Measurements from ENCODE around the gene TCF20.

Gene TCF20

GRCh38 chr22:42281706-42282251 is 11.3 kb upstream of the TCF20 start:
- FAIRE-seq, result no peak

- FAIRE-seq, result no peak
Observed at GRCh38 chr22:42281284-42281683, 10.8 kb upstream of the TCF20 start.

DNA sequence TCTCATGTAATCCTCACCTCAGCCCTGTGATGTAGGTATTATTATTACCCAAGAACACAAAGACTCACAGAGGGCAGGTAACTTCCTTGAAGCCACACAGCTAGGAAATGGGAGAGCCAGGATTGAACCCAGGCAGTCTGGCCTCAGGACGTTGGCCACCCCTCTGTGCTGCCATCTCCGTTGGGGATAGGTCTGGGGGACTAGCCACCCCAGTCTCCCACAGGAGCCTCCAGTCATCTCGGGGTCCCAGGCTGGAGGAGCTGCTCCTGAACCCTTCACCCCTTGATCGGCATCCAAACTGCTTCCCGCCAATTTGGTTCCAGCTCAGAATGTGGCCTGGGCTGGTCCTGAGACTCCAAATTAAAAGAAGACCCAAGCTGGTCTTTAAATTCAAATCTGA is 10.4 kb upstream of the TCF20 start:
- no peak for FAIRE-seq

DNA sequence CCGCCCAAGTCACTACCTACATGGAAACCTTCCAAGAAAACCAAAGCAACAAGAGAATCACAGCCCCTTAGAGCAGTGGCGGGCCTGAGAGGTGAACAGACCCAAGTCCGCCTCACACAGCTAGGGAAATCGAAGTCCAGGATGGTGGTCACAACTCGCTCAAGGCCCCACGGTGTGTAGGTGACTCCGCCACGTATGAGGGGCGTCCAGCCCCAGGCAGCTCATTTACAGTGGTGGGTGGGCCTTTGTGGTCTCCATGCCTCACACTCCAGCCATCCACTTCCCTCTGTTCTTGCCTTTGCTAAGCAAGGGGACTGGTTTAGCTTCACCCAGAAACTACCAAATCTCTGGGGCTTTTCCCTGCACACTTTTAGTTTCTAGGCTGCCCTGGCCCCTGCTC is 9.7 kb upstream of the TCF20 start:
- no peak for FAIRE-seq

- FAIRE-seq, result no peak
Observed at GRCh38 chr22:42279425-42280020, 9.1 kb upstream of the TCF20 start.

GRCh38 chr22:42277988-42278776 is 7.7 kb upstream of the TCF20 start:
- FAIRE-seq, result no peak

- no peak for FAIRE-seq
Observed at GRCh38 chr22:42277232-42277753, 6.8 kb upstream of the TCF20 start.

- no peak for FAIRE-seq
Observed at GRCh38 chr22:42275970-42276369, 5.5 kb upstream of the TCF20 start.

DNA sequence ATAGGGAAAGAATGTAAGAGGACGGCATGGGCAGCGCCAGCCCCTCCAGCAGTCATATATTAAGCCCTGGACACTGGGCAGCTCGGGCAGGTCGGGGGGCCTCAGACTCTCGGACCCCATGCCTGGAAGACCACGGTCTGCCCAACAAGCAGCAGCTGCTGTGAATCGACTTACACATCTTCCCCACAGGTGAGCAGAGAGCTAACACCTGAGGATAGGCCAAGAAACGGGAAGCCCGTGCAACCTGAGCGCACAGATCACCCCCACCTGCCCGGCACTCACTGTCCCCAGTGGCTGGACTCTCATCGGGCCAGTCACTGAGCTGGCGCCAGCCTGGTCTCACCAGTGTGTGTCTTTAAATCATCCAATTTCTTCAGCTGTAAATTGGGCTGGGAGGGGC is 4.7 kb upstream of the TCF20 start:
- no peak for FAIRE-seq

GRCh38 chr22:42273855-42274451 is 3.5 kb upstream of the TCF20 start:
- no peak for FAIRE-seq

- no peak for FAIRE-seq
Observed at GRCh38 chr22:42272431-42272999, 2.1 kb upstream of the TCF20 start.

DNA sequence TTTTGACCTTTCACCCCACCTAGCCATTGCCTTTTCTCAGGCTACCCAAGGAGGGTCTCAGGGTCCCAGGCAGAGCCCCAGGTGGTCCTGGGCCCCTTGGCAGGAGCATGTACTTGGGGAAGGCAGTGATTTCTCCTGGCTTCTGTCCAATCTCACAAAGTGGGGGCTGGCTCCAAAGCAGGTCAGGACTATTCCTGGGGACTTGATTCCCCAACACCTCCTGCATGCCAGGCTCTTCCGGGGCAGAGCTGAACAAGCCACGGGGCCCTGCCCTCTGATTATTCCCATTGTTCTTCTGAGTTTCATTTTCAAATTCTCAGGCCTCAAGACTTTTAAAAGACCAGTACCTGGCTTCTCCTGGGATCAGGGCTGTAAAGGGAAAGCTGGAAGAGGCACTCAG is 1.5 kb upstream of the TCF20 start:
- no peak for FAIRE-seq

DNA sequence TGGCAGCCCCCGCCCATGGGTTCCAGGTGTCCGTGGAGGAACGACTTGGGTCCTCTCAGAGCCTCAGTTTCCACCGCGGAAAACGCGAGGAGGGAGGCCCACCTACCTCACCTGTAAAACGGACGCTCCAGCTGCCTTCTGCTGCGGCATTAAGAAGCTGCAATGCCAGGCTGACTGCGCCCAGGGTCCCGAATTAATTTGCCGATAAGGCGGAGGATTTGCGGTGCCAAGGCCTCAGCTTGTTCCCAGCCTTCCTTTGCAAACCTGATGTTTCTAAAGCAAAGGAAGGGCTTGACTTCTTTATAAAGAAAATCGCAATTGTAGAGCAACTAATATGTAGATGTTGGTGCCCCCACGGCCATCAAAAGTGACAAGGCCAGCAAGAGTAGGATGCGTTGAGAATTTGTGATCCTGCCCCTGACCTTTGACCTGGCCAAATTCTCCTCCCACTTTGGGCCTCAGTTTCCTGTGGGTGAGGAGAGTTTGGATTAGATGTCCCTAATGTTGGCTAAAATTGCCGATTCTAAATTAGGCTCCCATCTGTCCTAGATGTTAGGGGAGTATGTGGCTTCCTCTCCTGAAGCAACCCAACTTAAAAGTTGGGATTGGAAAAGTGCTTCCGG is 849 bp upstream of the TCF20 start:
- FAIRE-seq, result no peak

GRCh38 chr22:42270176-42270509 is 310 bp downstream of the TCF20 start:
- no peak for FAIRE-seq

DNA sequence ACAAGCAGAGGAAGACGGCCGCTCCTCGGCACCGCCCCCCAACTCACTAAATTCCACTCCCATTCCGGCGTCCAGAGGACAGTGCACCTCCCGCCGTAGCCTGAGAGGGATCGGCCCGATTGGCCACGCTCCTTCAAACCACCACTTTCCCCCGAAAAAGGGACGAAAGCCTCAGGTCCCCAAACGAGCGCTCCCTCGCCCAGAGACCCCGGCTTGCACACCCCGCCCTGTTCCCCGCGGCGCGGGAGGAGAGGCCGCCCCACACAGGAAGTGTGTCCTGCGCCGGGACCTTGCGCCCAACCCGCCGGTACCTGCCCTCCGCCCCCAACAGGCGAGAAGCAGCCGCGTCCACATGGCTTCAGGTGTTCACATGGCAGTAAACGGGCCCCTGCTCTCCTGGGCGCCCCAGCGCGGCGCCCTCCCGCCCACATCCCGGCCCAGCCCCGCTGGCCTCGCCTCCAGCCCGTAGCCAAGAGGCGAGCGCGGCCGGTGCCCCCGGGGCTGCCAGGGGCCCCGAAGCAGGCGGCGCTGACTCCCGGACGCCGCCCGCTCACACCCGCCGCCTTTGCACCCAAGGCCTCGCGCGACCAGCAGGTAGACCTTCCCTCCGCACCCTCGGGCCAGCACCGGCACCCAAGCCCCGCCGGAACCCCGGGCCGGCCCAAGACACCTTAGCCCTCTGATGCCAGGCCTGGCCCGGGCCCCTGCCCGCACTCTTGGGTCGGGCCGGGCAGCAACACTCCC is 849 bp downstream of the TCF20 start:
- no peak for FAIRE-seq

DNA sequence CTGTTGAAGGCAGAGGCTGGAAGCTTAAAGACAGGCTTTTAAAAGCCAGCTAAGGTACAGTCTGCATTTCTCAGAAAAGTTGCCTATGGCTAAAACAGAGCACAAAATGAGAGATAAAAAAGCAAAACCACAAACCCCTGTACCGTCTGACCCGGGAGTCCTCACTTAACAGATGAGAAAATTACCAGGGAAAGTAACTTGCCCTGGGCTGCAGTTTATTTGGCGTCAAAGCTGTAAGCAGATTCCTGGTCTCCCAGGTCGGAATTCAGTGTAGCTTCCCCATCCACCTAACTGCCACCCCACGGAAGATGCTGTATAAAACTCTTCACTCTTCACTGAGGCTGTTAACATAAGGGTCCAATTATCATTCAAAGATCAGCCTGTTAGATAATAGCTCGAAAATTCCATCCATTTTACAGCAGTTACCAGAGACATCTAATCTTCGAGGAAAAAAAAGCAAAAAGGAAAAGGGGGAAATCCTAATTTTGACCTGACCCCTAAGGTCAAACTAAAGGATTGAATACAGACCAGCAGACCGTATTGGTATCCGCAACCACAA is 1.5 kb downstream of the TCF20 start:
- no peak for FAIRE-seq

DNA sequence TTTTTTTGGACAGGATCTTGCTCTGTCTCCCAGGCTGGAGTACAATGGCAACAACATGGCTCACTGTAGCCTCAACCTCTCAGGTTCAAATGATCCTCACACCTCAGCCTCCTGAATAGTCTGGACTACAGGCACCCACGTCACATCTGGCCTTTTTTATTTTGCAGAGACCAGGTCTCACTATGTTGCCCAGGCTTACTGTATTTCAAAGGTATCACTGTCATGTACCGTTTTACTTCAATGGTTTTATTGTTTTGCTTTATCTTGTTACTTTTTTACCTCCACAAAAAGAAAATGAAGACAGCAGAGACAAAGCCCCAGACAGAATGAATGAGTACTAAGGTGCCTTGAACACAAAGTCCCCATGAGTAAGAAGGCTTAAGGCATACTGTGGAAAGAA is 5.1 kb downstream of the TCF20 start:
- FAIRE-seq, result no peak

- no peak for FAIRE-seq
Observed at GRCh38 chr22:42263944-42264343, 6.5 kb downstream of the TCF20 start.

DNA sequence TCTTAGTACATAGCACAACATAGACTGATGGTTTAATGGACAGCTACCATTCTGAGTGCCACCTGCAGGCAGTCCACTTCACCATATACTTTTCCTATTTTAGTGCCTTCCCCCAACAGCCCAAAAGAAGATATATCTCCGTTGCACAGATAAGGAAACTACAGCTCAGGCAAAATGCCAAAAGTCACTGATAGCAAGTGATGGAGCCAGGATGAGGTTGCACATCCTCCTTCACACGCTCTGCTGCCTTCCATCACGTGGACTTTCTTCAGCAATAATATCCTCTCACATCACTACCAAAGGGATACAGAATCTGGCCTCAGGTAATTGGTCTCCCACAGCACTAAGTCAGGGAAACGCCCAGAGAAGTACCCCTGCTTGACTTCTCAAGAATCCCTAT is 7.5 kb downstream of the TCF20 start:
- FAIRE-seq, result no peak

- no peak for FAIRE-seq
Observed at GRCh38 chr22:42261296-42261695, 9.2 kb downstream of the TCF20 start.

DNA sequence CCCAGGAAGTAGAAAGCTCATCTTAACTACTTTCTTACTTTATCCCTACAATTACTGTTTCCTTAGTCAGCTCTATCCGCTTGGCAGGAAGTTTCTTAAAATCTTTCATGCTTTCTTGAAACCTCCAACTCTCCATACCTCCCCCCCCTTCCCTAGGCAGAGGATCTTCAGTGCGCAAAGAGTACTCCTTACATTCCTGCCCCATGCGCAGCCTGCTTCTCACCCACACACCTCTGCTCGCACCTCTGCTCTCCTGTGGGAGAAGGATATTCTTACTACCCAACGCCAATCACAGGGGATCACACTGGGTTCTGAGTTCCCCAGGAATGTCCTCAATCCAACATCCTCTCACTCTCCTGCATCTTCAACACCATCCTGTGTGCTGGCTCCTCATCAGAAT is 12.3 kb downstream of the TCF20 start:
- no peak for FAIRE-seq

DNA sequence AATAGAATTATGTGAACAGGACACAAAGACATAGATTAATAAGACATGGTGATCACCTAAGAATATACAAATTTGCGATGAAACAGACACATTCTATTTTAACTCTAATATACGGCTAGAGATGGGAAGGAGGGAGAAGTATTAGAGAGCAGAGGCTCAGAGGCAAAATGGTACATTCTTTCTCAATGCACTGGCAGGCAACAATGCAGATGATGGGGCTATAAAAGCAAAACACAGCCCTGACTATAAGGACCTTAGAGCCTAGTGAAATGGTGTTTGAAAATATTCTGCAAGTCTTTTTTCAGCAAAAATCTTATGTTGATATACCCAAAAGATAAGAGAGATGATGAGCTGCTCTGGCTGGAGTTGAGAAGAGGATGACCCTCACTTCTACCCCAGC is 13.1 kb downstream of the TCF20 start:
- FAIRE-seq, result no peak
